GM18498 (cell line): Measurements from ENCODE around the gene ZNF23.

ENCODE experiments used
- ATAC-seq: cut with Tn5 transposase; IDR thresholded peaks from one replicate; pipeline ENCODE4 v1.9.1; 2021; ENCODE audit warnings: mild to moderate bottlenecking, moderate library complexity; ENCODE audit not compliant: unreplicated experiment

The ZNF23 gene

DNA sequence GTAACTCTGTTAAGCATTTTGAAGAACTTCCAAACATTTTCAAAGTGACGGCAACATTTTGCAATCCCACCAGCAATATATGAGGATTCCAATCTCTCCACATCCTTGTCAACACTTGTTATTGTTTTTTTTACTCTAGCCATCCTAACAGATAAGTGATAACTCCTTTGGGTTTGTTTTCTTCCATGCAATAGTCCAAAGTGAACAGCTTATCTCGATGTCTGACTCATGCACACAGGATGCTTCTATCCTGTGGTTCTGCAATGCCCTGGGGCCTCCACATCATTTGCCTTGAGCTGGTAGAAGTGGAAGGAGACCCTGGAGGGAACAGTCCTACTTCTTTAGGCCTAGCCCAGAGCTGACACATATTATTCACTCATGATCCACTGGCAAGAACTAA lies 33.2 kb downstream of the ZNF23 start:
- no peak for ATAC-seq

DNA sequence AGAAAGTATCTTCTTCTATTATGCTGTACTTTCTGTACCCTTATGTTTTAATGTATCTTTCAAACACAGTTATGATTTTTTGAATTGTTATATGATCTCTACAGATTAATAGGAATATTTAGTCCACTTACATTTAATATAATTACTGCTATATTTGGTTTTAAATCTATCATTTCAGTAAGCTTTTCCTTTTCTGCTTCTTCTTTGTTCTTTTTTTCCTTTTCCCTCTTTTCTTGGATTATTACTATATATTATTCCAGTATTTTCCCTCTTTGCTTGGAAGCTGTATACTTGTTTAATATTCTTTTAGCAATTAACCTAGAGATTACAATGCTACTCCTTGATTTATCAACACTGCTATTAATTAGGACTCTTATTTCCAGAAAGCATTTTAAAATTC lies 33.7 kb downstream of the ZNF23 start:
- no peak for ATAC-seq

DNA sequence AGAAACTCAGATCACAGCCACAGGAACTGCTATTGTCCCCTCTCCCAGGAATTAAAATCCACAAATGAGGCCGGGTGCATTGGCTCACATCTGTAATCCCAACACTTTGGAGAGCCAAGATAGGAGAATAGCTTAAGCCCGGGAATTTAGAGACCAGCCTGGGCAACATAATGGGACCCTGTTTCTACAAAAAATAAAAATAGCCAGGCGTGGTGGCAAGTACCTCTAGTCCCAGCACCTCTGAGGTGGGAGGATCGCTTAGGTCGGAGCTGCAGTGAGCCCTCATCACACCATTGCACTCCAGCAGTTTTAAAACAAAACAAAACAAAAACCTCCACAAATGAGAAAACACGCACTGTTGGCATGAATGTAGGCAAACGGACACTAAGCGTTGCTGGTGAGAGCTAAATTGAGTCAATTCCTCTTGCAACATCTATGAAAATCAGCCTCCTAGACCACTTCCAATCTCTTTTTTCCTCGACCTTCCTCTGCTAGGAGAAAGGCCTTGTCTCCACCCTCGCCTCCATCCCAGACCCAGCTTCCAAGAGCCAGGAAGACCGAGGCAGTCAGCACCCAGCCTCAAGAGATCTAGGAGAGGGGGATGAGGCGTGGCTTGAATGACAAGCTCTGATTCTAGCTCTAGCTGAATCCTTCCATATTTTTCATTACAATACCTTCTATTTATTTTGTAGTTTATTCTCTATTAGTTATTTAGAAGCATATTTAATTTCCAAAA lies 35.0 kb downstream of the ZNF23 start:
- ATAC-seq: no peak

DNA sequence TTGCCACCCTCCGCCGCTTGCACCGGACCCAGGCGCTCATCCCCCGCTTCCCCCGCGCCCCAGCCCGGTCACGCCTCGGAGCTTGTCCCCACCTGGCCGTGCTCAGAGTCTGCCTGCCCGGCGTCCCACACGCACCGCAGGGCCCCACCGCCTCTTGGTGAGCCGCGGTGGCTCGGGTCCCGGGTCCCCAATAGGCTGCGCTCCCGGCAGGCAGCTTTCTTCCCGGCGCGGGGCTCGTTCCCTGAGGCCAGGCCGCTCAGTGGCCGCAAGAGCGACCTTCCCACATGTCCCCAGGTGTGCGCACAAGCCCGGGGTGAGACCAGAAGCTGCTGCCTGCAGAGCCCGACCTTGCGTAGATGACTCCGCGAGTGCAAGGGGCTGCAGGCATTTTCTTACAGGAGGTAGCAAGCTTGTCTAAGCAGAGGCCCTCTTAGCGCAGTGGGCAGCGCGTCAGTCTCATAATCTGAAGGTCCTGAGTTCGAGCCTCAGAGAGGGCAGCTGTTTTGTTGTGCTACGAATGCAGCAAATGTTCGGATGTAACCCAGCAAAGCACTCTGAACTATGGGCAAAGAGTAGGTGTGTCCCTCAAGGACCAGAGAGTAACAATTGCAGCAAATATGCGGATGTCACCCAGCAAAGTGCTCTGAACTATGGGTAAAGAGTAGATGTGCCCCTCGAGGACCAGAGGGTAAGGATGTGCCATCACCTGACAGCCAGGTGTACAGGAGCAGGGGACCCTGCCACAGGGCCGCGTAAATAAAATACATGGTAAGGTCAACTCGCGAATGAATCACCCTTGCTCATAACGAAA lies 35.8 kb downstream of the ZNF23 start:
- ATAC-seq: peak; percentile 68

DNA sequence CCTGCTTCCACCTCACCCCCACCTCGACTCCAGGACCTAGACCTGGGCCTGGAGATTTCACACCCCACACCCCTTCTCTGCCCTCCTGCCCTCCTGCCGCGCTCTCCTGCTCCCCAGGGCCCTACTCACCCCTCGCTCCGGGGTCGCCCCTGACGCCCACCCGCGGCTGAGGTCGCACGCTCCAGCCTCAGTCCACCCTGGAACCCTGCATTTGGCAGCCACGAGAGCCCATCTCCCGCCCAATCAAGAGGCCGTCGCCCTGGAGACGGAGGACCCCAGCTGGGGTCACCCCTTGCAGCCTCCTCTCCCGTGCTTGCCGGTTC lies 36.3 kb downstream of the ZNF23 start:
- no peak for ATAC-seq

DNA sequence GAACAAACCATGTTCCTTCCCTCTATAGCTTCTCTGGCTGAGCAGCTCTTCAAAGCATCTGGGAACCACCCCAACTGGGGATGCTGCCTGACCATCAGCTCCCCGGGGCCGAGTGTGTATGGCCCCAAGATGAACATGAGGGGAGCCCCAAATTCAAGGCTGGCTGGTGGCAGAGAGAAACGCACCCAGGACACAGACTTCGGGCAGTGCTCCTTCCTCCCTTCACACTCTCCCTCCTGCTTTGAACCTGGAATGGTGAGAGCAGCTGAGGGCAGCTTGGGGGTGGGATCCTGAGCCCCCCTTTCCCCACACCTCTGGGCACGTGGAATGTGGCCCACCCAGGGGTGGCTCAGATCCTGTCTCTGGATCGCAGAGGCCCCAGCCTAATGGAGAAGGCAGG lies 37.4 kb downstream of the ZNF23 start:
- no peak for ATAC-seq

DNA sequence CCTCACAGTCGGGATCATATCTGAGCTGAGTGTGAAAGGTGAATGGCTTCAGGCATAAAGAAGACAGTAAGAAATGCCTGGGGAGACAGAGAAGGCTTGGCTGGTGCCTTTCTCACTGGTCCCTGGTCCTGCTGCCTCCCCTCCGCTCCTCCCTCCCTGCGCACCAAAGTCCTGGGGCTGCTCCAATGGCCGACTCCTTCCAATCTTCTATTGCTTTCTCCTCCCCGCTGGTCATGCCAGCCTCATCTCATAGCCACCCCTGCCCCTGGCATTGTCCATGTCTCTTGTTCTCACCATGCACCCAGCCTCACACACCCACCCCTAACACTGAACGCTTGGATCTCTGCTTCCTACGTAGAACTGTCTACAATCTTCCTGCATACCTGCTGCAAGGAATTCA lies 38.2 kb downstream of the ZNF23 start:
- ATAC-seq: no peak

DNA sequence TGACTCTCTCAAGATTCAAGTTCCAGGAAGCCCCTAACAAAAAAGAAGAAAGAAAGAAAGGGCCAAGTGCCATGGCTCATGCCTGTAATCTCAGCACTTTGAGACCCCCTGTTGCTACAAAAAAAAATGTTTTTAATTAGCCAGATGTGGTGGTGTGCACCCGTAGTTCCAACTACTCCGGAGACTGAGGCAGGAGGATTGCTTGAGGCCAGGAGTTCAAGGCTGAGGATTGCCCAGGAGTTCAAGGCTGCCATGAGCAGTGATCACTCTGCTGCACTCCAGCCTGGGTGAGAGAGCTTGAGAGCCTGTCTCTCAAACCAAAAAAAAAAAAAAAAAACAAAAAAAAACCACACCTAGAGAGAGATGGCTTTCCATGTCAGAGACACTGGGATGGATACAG lies 39.0 kb downstream of the ZNF23 start:
- ATAC-seq: no peak

DNA sequence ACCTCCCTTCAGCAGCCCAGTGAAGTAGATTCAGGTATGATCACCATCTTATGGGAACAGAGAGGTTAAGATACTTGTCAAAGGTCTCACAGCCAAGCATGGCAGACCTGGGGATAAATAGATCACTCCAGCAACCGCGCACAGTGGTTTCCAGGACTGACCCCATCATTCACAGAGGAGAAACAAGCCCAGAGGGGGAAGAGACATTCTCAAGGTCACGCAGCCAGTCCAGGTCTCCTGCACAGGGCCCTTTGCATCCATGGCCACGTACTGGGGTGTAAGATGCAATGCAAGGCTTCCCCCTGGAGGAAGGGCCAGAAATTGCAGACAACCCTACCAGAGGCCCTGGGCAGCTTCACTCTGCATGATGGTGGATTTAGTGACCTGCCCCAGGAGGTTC lies 40.1 kb downstream of the ZNF23 start:
- ATAC-seq: no peak

DNA sequence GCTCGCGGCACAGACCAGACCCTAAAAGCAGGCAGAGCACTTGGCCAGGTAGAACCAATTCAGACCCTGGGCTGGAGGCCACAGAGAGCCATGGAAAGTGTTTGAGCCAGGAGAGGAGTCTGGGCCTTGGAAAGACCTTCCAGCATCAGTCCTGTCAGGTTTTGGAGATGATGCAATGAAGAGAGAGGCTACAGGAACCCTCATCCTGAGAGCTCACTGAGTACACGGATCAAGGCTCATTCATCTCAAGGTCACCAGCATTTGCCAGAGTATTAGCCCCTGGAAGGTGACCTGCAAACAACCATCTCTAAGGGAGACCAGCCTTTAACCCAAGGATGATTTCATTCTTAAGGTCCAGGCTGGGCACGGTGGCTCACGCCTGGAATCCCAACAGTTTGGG lies 48.0 kb downstream of the ZNF23 start:
- ATAC-seq: no peak

DNA sequence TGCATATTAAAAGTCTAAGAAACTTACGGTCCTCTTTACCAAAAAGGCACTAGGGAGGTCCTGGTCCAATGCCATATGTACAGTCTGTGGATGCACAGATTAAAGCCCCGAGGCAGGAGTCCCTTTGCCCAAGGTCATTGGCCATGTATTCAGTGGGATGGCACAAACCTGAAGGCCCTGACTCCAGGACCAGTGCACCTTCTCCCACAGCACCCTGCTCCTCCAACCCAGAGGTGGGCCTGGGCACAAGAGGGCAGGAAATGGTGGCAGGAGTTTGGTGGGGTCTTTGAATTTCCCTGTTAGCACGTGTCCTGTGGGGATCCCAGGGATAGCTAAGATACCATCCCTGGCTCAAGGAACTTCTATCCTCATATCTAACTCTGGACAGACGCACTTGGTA lies 48.7 kb downstream of the ZNF23 start:
- no peak for ATAC-seq

DNA sequence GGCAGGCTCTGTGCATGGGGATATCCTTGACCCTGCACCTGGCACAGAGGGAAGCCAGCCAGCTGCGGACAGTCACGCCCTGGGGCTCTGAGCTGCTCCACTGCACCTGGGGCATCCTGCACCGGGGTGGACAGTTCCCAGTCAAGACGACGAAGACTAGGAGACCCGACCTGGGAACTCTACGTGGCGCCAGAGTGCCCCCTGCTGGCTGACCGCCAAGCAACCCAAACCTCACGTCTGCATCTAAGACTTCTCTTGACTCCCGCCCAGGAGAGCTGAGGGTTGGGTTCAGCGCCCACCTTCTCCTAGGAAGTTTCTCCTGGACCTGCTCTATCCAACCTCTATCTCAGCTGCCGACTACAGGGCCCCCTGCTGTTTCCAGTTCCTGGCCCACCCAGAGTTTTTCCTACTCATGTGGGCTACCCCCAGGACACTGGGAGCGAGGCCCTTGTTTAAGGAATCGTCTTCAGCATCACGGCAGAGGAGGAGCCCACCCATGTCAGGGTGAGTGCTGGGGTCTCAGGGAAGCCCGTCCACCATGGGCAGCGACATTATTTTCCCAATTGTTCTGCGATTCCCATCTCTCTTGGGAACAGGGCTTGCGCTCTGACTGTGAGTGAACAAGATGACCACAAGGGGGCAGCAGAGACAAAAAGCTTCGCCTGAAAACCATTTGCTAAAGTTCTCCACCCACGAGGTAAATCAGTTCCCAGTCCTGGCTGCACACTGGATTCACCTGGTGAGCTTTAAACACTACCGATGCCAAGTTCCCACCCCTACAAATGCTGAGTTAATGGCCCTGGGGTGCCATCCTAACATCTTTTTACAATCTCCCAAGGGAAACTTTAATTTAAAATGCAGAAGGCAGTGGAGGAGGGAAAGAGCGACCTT lies 49.5 kb downstream of the ZNF23 start:
- ATAC-seq: no peak

DNA sequence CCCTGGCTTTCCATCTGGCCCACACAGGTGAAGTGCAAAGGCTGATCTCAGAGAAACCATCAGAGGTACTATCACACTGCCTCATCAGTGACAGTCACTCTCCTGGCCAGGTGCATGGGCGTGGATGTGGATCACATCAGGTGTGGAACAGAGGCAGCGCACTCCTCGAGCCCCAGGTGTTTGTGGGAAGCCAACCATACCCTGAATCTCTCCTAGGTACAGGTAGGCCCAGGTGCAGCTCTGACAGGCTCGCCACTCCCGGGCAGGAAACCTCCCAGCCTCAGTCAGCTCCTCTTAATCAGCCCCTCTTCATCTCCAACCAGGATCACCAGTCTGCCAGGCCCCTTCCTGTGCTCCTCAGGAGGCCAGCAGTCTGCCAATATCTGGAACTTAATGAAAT lies 51.9 kb downstream of the ZNF23 start:
- no peak for ATAC-seq

DNA sequence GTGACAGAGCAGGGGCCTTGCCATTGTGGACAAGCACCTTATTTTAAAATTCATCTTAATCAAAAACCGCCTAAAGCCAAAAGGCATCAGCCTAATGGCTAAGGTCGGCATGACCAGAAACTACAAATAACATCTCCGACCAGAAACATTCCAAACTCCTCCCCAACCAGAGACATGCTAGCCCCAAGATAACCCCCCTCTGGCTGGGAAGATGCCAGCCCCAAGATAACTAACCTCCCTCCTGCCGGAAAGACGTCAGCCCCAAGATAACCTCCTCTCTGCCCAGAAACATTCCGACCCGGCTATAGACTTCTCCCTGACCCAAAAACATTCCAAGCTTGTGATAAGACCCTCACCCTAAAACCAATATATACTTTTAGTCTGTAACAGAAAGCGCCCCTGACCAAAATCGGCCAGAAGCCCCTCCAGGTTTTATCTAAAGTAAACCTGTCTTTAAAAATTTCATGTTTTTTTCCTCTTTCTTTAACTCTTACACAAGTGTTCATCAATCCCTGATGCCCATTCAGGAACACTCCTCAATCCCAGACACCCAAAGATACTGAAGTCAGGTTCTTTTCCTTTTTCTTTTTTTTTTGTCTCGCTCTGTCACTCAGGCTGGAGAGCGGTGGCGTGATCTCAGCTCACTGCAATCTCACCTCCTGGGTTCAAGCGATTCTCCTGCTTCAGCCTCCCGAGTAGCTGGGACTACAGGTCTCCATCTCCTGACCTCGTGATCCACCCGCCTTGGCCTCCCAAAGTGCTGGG lies 52.9 kb downstream of the ZNF23 start:
- ATAC-seq: no peak

DNA sequence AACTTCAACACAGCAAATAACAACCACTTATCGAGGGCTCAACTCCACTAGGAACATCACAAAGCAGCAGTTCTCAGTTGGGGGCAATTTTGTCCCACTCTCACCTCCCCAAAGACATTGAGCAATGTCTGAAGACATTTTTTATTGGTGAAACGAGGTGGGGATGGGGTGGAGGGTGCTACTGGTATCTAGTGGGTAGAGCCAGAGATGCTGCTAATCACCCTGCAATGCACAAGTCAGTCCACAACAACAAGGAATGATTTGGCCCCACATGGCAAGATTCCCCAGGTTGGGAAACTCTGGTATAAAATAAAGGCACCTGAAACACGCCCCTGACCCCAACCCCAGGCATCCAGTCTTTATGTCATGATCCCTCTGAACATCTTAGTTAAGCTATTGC lies 53.5 kb downstream of the ZNF23 start:
- no peak for ATAC-seq

DNA sequence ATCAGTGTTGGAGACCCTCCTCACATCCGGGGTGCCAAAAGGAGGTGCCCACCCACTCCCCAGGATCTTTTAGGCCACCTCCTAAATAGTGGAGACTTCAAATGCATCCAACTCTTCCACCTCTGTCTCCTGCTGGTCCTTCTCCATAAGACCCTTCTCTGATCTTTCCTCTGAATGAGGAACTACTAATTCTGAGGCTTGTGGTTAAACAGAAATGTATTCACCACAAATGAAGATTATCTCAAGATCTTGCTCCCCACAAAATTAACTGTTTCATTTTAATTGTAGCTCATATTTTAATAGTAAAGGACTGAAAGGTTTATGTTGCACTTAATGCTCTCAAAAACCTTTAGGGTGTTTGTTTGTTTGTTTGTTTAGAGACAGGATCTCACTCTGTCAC lies 54.3 kb downstream of the ZNF23 start:
- no peak for ATAC-seq

DNA sequence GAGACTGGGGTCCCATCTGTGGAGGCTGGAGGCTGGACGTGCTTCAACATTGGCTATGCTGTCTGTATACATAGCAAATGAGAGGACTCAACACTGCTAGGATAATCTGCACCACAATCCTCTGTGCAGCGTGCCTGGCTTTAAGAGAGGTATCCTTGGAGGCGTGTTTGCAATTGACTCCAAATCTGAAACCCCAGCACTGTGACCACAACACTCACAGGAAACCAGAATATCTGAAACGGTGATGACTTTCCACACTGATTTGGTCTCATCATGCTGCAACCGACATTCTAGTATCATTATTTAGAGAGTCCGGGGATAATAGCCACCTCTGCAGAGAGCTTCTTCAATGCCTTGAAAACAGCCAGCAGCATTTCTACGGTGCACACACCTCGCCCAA lies 55.3 kb downstream of the ZNF23 start:
- ATAC-seq: no peak

DNA sequence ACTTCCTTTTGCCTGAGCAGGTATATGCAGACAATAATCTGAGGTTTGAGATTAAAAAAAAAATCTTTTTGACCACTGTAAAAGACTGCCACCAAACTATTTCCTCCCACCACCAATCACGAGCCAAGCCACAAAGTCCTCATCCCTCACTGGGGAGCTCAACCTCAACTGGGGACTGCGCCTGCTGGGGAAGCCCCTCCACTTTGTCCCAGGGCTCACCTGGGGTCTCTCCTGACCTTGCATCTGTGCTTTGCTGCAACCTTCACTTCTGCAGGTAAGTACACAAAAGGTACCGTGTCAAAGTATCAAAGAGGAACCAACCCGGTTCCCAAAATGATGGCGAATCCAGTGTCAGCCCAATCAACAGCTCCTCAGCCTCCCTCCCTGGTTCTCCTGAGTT lies 55.7 kb downstream of the ZNF23 start:
- ATAC-seq: no peak

DNA sequence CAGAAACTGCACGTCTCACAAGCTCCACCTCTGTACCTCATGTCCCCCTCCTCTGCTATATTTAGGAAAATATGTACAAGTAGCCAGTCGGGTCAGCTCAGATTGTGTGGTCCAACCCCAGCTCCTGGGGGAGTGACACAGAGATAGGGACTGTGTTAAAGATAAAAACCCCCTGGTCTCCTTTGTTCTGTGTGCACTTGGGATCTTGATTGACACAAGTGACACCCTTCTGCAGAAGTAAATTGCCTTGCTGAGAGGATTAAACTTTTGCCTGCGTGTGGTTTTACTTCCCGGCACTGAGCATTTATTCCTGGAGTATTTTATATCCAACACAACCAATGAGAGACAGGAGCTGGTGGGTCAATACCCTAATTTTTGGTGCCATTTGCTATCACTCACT lies 57.7 kb downstream of the ZNF23 start:
- no peak for ATAC-seq

DNA sequence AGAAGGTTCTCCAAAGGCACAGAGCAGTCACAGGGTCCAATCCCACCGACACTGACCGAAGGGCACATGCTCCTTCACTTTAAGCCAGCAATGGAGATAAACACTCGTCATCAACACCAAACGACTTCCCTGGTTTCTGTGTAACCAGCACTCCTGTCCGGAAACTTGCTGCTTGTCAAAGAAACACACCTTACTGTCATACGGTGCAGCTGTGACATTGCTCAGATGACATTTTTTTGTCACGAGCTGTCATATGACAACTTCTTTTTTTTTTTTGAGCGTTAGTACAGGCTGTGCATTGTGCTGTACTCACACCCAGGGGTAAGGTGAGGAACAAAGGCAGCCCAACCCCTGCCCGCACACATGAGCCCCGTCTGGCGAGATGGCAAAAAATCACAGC lies 59.4 kb downstream of the ZNF23 start:
- ATAC-seq: no peak

DNA sequence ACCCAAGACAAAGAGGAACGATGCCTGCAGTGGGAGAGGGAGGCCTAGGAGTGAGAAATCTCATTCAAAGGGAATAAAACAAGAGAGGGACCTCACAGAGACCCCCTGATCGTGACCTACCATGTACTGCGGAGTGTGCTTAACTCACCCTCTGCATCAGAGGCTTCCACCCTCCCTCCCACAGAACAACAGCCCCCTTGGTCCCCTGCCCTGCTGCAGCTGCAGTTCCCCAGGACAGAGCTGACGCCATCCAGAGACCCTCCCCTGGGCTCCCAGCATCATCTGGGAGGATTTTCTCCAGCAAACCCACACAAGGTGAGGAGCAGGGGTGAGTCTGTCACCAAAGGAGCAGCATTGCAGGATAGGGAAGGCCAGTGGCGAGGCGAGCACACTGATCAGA lies 60.0 kb downstream of the ZNF23 start:
- ATAC-seq: no peak
